HG03558 (cell line): ENCODE results near the gene SAYSD1.

Source experiments
- ATAC-seq: cut with Tn5 transposase; IDR thresholded peaks from one replicate; pipeline ENCODE4 v1.9.1; 2021; ENCODE audit warnings: moderate number of reproducible peaks; ENCODE audit not compliant: unreplicated experiment; ENCODE audit errors: extremely low read depth

SAYSD1 gene

DNA sequence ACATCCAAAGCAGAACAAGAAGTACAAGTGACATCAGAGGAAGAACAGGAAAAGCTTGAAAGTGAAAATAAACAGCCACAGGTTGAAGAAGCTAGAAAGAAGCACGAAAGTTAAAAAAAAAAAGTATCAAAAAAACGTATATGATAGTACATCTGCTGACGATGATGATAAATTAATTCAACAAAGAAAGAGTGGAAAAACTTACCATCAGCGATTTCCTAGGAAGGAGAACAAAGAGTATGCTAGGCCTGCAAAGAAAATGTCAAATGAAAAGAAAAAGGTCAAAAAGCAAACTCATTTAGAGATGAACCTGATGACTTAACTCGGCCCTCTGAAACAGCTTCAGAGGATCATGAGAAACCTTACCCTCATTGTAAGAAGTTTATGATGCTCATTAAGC is 3.7 kb downstream of the SAYSD1 start:
- no peak for ATAC-seq

DNA sequence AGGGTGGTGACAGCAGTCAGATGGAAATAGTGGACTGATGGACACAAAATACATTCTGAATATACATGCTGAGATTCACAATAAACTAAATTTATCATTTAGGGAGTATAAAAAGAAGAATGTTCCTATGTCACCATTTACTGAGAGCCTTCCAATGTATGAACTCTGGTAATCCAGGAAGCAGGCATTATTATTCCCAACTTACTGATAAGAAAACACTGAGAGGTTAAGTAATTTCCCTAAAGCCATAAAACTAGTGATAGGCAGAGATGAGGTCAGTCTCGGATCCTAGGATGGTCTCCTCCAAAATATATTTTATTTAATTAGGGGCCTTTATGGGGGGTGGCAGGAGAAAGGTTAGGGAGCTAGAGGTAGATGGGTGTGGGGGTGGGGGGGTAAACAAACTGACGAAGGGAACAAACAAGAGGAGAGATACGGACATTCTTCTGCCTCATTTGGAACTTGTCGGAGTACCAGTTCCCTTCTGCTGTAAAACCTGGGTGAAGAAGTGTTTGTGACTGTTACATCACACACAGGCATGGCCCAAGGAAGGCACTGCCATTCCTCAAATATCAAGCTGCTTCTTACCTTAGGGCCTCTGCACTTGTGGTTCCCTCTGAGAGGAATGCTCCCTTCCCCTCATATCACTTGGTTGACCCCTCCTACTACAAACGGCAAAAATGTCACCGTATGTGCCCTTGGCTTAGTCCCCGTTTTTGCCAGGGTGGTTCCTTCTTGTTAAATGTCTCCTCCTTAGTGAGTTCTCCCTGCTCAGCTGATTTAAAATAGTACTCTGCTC is 6.7 kb downstream of the SAYSD1 start:
- no peak for ATAC-seq

DNA sequence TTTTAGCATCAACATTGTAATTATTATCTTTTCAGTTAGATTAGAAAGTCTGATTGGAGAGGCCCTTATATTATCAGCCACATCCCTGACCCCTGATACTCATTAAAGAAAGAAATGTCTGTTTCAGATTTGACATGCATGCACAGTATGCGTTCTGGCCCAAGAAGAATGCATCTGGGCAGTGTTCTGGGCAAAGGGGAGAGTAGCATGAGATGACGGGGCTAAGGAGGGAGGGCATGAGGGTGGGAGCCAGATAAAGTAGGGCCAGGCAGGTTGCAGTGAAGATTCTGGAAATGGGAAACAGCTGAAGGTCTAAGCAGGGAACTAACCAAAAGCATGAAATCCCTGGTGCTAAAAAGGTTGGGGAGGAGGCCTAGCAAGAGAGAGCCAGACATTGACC is 7.3 kb downstream of the SAYSD1 start:
- no peak for ATAC-seq

DNA sequence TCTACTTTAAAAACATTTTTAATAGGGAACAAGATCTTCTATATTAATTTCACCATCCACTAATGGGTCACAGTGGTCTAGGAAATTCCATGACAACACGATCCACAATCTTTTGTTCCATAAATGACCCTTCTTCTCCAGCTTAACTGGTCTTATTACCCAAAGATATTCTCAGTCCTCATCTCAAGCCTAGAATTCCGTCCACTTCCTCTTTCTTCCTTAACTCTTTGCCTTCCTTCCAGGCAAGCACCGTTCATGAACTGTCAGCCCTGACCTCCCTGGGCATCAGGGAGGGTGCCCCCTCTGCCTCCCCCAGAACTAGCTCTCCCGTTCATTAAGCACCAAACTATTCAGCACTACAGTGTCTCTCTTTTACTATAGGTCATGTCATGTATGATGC is 8.0 kb downstream of the SAYSD1 start:
- no peak for ATAC-seq

DNA sequence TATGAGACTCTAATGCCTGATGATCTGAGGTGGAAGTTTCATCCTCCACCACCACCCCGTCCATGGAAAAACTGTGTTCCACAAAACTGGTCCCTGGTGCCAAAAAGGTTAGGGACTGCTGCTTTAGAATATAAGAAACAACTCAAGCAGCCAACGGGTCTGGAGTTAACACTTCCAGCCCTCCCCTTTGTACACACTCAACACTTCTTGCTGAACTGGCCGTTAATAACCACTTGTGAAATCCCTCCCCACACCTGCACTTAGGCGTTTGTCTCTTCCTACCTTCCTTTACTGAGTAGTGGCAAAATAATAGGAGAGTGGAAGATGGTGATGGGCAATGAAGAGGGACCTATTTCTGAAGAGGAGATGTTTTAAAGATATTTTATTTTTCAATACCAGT is 10.5 kb downstream of the SAYSD1 start:
- no peak for ATAC-seq

DNA sequence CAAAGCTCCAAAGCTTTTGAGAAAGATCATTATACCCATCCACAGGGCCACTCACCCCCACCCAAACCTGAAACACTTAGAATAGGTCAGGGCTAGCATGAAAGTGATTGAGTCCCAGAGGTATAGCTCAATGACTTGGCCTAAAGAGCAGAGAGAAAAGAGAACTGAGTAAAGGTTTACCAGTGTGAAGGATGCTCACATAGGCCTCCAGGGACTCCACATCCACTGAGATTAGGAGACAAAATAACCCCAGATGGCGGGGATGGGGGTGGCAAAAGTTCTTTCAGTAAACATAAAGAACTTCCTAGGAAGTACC is 12.2 kb downstream of the SAYSD1 start:
- no peak for ATAC-seq

DNA sequence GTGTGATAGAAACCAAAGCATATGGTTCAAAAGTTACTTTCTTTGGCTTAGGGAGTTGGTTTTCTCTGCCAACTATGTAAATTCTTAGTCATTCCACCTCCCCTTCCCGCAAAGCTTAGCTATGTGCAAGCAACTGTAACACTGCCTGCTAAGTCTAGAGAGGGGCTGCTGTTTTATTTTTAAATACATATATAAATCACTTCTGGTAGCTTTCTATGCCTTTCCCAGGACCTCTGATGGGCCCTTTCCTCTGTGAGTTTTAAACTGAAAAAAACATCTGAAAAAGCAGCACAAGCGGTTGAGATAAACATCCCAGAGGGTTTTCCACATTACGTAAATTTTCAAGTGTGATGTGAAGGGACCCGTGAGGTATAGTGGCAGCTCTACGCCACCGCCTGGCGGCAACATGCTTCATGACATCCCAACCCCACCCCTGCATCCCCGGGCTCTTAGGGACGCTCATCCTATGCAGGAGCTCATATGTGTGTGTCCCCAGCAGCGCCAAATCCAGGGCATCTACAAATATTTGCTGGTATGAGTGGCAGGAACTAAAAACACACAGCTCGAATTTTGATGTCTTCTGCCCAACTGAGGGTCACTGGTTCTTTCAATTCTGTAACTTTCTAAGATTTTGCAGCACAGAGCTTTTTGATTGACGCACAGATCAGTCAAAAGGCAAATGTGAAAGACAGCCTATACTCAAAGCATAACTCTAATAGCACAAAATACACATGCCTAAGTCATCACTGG is 12.7 kb downstream of the SAYSD1 start:
- ATAC-seq, result no peak

DNA sequence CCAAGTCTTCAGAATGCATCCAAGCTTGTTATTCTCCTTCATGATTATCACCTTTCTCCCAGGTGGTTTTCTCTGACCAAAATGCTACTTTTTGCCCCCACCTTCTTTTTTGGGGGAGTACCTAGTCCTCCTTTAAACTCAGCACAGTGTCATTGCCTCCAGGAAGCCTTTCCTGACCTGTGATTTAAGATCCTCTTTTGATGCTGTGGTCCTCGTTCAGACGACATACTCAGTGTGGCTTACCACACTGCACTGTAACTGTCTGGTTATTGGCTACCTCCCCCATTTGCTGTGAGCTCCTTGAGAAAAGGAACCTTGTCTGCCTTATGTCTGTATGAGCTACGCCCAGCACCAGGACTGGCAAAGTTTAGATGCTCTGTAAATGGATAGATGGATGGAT is 14.6 kb downstream of the SAYSD1 start:
- ATAC-seq, result no peak

DNA sequence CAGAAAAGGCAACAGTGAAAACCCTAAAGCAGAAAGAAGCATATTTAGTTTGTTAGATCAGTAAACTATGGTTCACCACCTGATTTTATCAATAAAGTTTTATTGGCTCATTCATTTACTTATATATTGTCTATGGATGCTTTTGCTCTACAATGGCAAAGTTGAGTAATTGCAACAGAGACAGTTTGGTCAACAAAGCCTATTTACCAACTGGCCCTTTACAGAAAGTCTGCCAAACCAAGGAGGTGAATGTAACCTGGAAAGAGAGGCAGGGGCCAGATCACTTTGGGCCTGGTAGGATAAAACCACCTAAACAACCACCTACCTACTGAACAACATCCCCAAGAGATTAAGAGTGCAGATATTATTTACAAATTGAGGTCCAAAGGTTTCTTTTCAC is 19.4 kb downstream of the SAYSD1 start:
- ATAC-seq, result no peak

DNA sequence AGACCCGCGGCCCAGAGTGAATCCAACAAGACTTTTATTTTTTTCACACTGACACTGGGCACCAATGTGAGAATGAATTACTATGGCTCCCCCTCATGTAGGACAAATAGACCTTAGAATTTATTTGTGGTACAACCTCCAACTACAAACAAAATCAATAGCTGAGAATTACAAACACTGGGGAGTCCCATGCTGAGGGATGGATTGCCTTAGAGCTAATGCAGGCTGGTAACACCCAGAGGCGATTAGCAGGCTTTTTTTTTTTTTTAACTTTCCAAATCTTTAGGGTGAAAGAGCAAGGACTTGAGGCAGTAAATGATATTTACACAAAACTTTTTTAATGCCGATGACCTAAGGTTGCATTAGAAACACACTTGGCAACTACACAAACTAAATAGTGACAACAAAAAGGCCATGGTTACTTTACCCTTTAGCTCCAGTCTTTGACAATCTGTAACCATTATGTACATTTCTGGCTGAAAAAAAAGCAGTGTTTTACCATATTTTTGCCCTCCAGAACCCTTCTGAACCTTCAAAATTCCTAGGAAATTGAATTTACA is 21.8 kb downstream of the SAYSD1 start:
- ATAC-seq, result no peak

DNA sequence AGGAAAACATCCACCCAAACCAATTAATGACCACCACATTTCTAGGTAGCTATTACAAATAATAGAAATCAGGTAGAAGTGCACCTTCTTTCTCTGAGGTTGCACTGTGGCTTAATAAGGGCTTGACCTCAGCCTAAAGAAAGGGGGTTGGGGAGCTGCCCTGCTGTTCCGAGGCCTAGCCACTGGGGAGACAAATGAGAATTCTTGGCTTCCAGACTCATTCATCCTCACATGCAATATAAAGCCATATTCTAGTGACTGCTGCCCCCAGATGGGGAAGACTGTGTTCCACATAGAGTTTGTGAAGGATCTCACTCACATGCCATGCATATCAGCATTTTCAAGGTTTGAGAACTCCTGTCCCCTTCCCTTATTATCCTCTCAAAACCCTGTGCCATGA is 22.9 kb downstream of the SAYSD1 start:
- no peak for ATAC-seq

DNA sequence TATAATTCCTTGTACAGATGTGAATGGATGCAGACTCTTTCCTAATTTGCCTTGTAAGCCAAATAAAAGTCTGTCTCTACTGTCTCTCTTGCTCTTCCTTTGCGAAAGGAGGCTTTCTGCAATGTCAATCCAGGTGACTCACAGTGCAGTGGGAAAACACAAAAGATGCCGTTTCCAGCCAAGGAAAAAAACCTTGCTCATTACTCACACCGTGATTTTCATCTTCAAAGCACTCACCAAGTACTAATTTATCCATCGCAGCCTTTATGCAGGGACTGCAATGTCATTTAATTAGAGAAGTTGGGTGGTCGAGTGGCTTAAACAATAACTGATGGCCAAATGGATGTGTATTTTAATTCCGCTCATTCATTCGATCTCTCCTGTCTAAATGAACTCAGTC is 23.8 kb downstream of the SAYSD1 start:
- no peak for ATAC-seq

DNA sequence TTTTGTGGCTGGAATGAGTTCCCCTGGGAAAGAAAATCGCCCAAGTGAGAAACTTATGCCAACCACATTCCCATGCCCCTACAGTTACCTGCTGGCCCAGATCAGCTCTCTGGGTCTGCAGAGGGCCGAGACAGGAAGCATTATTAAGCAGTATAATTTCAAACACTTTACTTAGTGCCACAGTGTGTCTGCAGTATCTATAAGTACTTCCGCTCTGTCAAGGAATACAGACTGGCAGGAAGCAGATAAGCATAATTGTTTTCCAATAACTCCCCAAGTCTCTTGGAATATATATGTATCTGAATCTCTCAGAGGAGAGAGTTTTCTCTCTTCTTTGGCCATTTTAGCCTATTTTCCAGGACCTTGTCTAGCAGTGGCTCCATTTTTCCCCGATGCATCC is 24.9 kb downstream of the SAYSD1 start:
- ATAC-seq, result no peak

DNA sequence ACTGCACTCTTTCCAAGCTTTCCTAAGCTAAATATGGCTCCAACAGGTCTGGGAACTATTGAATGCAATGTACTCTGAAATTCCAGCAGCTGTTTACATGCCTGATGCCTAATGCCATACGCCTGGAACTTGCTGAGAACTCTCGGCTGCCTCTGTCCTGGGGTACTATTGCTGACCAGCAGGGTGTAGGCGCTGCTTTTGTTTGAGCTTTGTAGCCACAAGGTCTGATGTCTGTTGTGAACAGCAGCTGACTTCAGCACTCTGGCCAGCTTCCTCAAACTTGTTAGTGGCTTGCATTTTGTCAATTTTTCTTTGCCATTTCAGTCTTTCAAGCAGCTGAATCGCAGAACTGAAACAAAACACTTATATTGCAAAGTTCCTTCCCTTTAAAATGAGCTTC is 26.7 kb downstream of the SAYSD1 start:
- no peak for ATAC-seq

DNA sequence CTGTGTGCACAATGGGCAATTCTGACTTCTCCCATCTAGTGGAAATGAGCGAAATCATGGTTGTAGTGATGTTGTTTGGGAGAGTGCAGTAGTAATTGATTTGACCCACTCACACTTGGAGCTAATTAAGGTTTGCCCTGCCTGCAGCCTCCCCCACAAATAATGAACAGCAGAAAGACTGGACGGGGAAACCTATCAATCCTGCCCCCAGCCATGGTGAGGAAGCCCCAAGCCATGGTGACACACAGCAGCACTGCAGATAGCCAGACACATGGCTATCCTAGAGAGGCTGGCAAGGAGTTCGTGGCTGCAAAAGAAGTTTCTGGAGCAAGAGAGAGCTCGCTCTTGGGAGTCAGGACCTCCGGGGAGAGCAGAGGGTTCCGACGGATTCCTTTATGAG is 27.8 kb downstream of the SAYSD1 start:
- ATAC-seq, result no peak

DNA sequence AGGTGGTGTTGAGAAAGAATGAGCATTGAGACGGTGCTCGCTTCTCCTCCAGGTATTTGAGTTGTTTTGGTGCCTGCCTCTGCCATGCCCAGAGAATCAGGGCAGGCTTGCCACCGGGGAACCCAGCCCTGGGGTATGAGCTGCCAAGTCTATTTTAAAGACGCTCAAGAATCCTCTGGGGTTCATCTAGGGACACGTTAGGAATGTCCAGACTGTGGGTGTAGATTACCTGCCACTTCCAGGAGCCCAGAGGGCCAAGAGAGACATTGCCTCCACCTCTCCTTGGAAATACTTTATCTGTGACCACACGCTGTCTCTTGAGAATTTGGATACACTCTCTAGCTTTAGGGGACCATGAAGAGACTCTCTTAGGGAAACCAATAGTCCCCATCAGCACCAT is 28.3 kb downstream of the SAYSD1 start:
- ATAC-seq, result no peak

DNA sequence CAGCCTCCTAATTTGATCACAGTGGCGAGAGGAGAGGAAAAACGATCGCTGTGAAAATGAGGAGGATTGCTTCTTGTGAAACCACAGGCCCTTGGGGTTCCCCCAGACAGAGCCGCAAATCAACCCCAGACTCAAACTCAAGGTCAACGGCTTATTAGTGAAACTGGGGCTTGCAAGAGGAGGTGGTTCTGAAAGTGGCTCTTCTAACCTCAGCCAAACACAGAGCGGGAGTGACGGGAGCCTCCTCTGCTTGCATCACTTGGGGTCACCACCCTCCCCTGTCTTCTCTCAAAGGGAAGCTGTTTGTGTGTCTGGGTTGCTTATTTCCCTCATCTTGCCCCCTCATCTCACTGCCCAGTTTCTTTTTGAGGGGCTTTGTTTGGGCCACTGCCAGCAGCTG is 28.7 kb downstream of the SAYSD1 start:
- ATAC-seq, result peak; percentile 68

DNA sequence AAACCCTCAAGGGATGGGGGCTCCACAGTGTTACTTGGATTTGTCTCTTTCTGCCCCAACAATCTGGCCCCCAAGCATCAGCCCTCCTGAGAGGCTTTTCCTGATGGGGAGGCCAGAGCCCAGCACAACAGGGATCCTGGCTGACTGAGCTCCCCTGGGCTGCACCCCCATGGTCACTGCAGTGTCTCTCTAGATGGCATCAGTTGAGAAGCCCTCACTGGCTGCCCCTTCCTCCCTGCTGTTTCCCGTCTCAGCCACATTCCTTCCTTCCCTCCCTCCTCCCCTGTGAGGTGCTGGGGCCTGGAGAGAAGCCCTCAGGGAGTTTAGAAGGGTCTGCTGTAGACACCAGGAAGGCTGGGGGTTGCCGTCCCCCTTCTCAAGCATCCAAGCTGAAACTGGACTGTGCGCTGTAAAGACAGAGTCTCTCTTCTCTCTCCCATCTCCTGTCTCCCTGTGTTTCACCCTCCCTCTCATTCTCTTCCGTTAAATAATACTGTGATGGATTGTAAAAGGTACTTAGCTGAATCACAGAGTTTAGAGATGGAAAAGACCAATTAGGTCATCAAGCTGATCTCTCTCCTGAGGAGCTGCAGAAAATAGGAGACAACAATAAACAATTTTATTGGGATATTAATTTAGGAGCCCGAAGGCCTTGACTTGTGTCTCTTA is 29.7 kb downstream of the SAYSD1 start:
- no peak for ATAC-seq

DNA sequence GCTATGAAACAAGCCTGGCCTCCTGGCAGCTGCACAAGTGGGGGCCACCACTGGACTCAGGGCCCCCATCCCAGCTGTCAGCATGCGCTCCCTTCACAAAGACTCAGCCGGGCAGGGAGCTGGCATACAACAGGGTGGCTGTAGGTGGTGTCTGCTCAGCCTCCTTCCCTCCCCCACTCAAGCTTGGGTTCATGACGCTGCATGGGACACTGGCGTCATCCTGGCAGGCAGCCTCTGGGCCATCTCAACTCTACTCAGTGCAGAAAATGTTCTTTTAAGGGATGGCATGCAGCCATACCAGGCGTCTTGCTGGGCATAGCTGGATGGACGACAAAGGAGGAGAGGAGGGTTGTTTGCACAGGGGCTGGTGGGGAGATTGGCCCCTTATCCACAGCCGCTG is 30.5 kb downstream of the SAYSD1 start:
- no peak for ATAC-seq

DNA sequence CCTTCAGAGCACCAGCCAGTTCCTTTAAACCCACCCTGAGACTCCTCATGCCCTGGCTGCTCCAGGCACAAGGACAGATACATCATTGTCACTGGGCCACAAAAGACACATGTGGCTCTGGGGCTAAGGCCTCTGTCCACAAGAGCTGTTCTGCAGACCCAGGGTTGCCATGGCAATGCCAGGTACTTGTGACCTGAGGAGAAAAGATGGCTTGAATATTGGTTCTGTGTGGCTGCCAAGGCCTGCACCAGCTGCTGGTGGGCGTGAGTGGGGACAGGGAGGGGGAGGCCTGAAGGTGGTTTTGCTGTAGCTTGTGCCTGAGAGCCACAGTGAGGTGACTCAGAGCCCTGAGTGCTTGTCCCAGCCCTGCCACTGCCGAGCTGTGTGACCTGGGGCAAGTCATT is 31.8 kb downstream of the SAYSD1 start:
- ATAC-seq, result no peak

DNA sequence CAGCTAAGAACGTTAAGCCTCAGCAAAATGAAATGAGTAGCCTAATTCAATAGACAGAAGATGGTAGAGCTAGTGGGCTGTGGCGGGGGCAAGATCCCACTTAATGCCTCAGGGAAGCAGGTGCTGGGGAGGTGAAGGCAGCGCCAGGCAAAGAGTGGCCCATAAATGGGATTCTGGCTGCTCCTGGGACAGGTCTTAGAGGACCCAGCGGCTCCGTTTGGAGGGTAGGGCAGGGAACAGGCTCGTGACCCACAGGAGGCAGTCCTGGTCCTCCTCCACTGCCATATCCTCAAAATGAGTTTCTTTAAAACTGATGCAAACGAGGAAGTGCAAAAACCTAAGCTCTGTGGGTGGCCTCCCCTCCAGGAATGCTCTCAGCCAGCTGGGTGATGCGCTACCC is 32.7 kb downstream of the SAYSD1 start:
- ATAC-seq, result no peak
